Common myeloid progenitor, CD34-positive (primary cell): ENCODE measurements around the gene GTF2IRD1.

Experiments used
- CTCF ChIA-PET: fragments of 350-600 bp; sonication (Branson Sonifier 250); formaldehyde crosslinking; loops from one replicate; lab custom pipeline; 2021; ENCODE audit warnings: antibody characterized with exemption; lab: Charles Lee
- POLR2A ChIA-PET: fragments of 350-600 bp; sonication (Branson Sonifier 250); formaldehyde crosslinking; loops from one replicate; lab custom pipeline; 2021; ENCODE audit warnings: antibody characterized with exemption; lab: Charles Lee
- DNase-seq, 3 donors: peaks; one replicate each; pipeline versions ENCODE4 v3.0.0 to v3.0.0-alpha.2; 2013
- H3K27ac ChIP-seq, 2 experiments: 1 replicate in 1 of 2; 2 replicates in 1 of 2; pipeline ENCODE4 v1.7.0; 2013; ENCODE audit warnings: inconsistent platforms in 2 of 2, low read length in 2 of 2, mild to moderate bottlenecking in 2 of 2, low read depth in 1 of 2, moderate library complexity in 1 of 2; ENCODE audit not compliant: severe bottlenecking in 2 of 2, insufficient read depth in 1 of 2, poor library complexity in 1 of 2
- H3K27me3 ChIP-seq, 5 experiments: replicated peaks in 2 of 5; 1 replicate in 3 of 5; 2 replicates in 2 of 5; pipeline versions ENCODE4 v1.6.1 to v1.7.0; 2013; ENCODE audit warnings: low read length in 4 of 5, mild to moderate bottlenecking in 2 of 5, moderate library complexity in 2 of 5, inconsistent platforms in 1 of 5; ENCODE audit not compliant: insufficient read depth in 5 of 5, control insufficient read depth in 4 of 5
- H3K36me3 ChIP-seq, 4 experiments: 1 replicate in 2 of 4; 2 replicates in 2 of 4; pipeline versions ENCODE4 v1.6.1 to v1.7.0; 2013; ENCODE audit warnings: low read length in 3 of 4, control low read depth in 1 of 4, mild to moderate bottlenecking in 1 of 4; ENCODE audit not compliant: control insufficient read depth in 4 of 4, insufficient read depth in 4 of 4
- H3K4me1 ChIP-seq, 4 experiments: 1 replicate in 3 of 4; 2 replicates in 1 of 4; pipeline versions ENCODE4 v1.6.1 to v1.7.1; 2013; ENCODE audit warnings: low read length in 3 of 4, mild to moderate bottlenecking in 3 of 4, control low read depth in 1 of 4, inconsistent platforms in 1 of 4, moderate library complexity in 1 of 4; ENCODE audit not compliant: control insufficient read depth in 4 of 4, insufficient read depth in 4 of 4; ENCODE audit errors: control extremely low read depth in 1 of 4
- H3K4me3 ChIP-seq, 7 experiments: 1 replicate in 4 of 7; 2 replicates in 3 of 7; pipeline versions ENCODE4 v1.5.1 to v1.7.0; 2013; ENCODE audit warnings: mild to moderate bottlenecking in 7 of 7, low read length in 6 of 7, moderate library complexity in 6 of 7, inconsistent platforms in 2 of 7, low read depth in 2 of 7, control low read depth in 1 of 7; ENCODE audit not compliant: insufficient read depth in 4 of 7, control insufficient read depth in 1 of 7; ENCODE audit errors: extremely low read depth in 1 of 7
- H3K9me3 ChIP-seq, 5 experiments: 1 replicate in 4 of 5; 2 replicates in 1 of 5; pipeline versions ENCODE4 v1.6.1 to v1.7.1; 2013; ENCODE audit warnings: low read length in 4 of 5, mild to moderate bottlenecking in 2 of 5, inconsistent platforms in 1 of 5, low read depth in 1 of 5, moderate library complexity in 1 of 5; ENCODE audit not compliant: control insufficient read depth in 4 of 5, insufficient read depth in 2 of 5; ENCODE audit errors: control extremely low read depth in 1 of 5
- WGBS: methylation state at CpG from one replicate; pipeline ENCODE4 v1.1.5; 2013; ENCODE audit not compliant: insufficient coverage; 5-methylcytosine and 5-hydroxymethylcytosine counted together

Gene GTF2IRD1

DNA sequence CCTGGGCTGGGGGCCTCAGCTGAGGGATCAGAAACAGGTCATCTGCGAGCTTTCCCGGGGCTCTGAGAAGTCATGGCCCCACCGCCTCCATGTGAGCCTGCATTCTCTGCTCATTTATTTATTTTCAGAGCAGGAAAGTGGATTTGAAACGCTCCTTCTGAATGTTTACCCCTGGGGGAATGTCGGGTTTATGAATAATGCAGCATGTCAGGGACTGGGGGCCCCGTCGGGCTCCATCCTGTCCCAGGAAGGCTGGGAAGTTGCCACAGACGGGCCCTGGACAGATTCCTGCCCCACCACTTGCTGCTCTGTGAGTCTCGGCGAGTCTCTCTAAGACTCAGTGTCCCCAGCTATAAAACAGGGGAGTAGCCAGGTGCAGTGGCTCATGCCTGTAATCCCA is 11.9 kb upstream of the GTF2IRD1 start:
- Histone ChIP-seq H3K4me3 (no peak overlapping the region), H3K27ac (no peak overlapping the region), H3K9me3 (peaks cover 3 to 9% (median 5%) of the 10 kb centered on the region in 5 experiments), H3K27me3 (no peaks in the 10 kb centered on the region), H3K4me1 (no peaks in the 10 kb centered on the region), H3K36me3 (no peaks in the 10 kb centered on the region)
- 86% methylated on average over 10 of the region's 10 CpGs for WGBS
- DNase-seq, result no peak
- CTCF ChIA-PET, result interaction anchor here (1.1 kb wide), 1 partner anchor 8 kb away, joined by 6 read pairs; no protein-coding TSS in a partner anchor
- POLR2A ChIA-PET, result no interaction called here

DNA sequence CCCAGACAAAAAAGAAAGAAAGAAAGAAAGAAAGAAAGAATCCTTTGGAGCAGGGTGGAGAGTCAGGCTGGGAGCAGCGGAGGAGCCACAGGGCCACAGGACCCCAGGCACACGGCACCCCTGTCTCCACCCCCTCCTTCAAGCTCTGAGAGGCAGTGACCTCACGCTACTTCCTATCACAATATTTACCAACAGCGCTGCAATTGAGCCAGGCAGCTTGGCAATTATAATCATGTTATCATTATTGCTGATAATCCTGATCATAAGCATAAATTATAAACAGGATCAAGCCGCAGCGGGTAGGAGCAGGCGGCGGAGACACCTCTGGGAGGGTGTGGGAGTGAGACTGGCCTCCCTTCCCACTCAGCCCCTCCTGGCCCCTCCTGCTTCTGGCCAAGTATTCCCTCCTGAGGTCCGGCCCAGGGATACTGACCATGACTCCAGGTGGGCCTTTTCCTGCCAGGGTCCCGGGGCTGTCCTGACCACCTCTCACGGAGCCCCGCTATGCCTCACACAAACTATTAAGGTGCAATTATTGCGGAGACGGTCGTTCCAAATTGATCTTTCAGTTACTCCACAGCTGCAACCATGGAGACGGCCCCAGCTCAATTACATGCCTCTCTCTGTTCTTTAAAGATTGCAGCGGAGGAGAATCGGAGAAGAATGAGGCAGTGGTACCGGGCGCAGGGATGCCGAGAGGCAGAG is 10.0 kb upstream of the GTF2IRD1 start:
- ChIA-PET POLR2A (no interaction called here), CTCF (interaction anchor here (0.9 to 1.0 kb wide), 2 partner anchors 12 to 123 kb away, joined by 3 read pairs; no protein-coding TSS in a partner anchor)
- DNase-seq, result no peak
- Histone ChIP-seq H3K4me1 (no peaks in the 10 kb centered on the region), H3K27ac (no peak overlapping the region), H3K4me3 (no peak overlapping the region), H3K9me3 (peaks cover 0 to 1% (median 0%) of the 10 kb centered on the region in 5 experiments), H3K36me3 (no peaks in the 10 kb centered on the region), H3K27me3 (no peaks in the 10 kb centered on the region)
- 96% methylated on average over 17 of the region's 21 CpGs for WGBS

DNA sequence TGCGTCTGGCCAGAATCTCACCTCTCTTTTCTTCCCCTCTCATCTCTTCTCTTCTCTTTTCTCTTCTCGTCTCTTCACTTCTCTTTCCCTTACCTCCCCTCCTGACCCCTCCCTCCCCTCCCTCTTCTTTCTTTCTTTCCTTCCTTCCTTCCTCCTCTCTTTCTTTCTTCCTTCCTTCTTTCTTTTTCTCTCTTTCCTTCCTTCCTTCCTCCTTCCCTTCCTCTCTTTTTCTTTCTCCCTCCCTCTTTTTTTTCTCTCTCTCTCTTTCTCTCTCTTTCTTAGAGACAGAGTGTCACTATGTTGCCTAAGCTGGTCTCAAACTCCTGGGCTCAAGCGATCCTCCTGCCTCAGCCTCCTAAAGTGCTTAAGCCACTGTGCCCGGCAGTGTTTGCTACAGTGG is 4.6 kb upstream of the GTF2IRD1 start:
- H3K4me1 ChIP-seq, result peaks cover 0 to 12% (median 11%) of the 10 kb centered on the region in 4 experiments
- no peaks in the 10 kb centered on the region for H3K36me3 ChIP-seq
- peaks cover 0 to 5% (median 3%) of the 10 kb centered on the region in 5 experiments for H3K9me3 ChIP-seq
- 91% methylated on average over 4 of the region's 4 CpGs for WGBS
- ChIA-PET POLR2A (no interaction called here), CTCF (interaction anchor here (0.7 to 2.9 kb wide), 10 partner anchors 8 to 163 kb away, joined by 3 to 24 read pairs (median 4); no protein-coding TSS in a partner anchor)
- H3K4me3 ChIP-seq, result no peak overlapping the region
- H3K27ac ChIP-seq, result no peak overlapping the region
- peaks cover 0 to 17% (median 8%) of the 10 kb centered on the region in 5 experiments for H3K27me3 ChIP-seq
- no peak for DNase-seq

DNA sequence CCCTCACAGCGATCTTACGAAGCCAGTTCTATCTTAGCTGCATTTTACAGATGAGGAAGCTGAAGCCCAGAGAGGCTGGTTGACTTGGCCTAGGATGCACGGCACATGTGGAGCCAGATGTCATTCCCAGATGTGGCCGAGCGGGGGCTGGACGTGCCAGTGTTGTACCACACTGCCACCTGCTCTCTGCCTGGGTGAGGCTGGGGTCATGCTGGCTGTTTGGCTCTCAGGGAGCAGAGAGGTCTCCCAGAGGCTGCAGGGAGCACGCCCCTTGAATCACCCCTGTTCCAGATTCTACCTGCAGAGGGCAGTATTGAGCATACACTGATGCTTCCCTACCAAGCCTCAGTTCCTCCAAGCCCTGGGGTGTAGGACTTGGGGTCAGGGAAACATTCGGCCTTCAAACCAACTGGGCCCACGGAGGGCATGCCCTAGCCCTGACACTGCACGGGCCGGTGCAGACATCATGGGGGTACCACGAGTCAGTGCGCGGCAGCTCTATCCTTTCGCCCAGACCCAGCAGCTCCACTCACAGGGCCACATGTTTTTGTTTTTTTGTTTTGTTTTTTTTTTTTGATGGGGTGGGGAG is 3.8 kb upstream of the GTF2IRD1 start:
- H3K9me3 ChIP-seq, result peaks cover 0 to 5% (median 3%) of the 10 kb centered on the region in 5 experiments
- no peak overlapping the region for H3K27ac ChIP-seq
- 54% methylated on average over 11 of the region's 15 CpGs for WGBS
- H3K36me3 ChIP-seq, result no peaks in the 10 kb centered on the region
- POLR2A ChIA-PET, result no interaction called here
- DNase-seq, result peak; percentile 59 to 78 (median 71)
- H3K27me3 ChIP-seq, result peaks cover 0 to 23% (median 8%) of the 10 kb centered on the region in 5 experiments
- no peak overlapping the region for H3K4me3 ChIP-seq
- CTCF ChIA-PET, result interaction anchor here (0.7 to 2.9 kb wide), 12 partner anchors 9 to 162 kb away, joined by 3 to 24 read pairs (median 3); no protein-coding TSS in a partner anchor
- peaks cover 0 to 16% (median 14%) of the 10 kb centered on the region in 4 experiments for H3K4me1 ChIP-seq

DNA sequence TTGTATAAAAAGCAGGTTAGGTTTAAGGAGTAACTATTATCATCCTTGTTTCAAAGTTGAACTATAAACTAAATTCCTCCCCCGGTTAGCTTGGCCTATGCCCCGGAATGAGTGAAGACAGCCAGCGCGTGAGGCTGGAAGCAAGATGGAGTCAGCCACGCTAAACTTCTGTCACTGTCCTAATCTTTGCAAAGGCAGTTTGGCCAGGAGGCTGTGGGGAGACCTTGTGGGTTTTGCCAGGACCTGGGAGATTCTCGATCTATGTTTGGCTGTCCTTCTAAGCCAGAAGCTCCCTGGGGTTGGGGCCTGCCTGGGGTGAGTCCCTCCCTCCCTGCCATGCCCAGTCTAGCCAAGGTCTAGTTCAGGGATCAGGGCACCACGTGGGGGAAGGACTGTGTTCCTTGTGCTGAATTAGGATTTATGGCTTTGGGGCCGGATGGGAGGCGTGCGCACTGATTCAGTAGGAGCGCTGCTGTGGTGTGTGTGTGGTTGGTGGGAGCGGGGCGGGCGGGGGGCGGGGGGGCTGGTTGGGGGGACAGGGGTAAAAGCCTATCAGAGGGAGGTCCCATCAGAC is 871 bp upstream of the GTF2IRD1 start:
- Histone ChIP-seq H3K9me3 (peaks cover 0 to 5% (median 3%) of the 10 kb centered on the region in 5 experiments), H3K27me3 (peaks cover 0 to 25% (median 10%) of the 10 kb centered on the region in 5 experiments), H3K36me3 (no peaks in the 10 kb centered on the region), H3K4me3 (peak overlapping the region in 5 of 7 experiments; percentile 38 to 71 (median 58)), H3K27ac (no peak overlapping the region), H3K4me1 (peaks cover 0 to 16% (median 14%) of the 10 kb centered on the region in 4 experiments)
- ChIA-PET POLR2A (no interaction called here), CTCF (no interaction called here)
- 67% methylated on average over 6 of the region's 15 CpGs for WGBS
- DNase-seq, result peak; percentile 7 to 39 (median 23)

DNA sequence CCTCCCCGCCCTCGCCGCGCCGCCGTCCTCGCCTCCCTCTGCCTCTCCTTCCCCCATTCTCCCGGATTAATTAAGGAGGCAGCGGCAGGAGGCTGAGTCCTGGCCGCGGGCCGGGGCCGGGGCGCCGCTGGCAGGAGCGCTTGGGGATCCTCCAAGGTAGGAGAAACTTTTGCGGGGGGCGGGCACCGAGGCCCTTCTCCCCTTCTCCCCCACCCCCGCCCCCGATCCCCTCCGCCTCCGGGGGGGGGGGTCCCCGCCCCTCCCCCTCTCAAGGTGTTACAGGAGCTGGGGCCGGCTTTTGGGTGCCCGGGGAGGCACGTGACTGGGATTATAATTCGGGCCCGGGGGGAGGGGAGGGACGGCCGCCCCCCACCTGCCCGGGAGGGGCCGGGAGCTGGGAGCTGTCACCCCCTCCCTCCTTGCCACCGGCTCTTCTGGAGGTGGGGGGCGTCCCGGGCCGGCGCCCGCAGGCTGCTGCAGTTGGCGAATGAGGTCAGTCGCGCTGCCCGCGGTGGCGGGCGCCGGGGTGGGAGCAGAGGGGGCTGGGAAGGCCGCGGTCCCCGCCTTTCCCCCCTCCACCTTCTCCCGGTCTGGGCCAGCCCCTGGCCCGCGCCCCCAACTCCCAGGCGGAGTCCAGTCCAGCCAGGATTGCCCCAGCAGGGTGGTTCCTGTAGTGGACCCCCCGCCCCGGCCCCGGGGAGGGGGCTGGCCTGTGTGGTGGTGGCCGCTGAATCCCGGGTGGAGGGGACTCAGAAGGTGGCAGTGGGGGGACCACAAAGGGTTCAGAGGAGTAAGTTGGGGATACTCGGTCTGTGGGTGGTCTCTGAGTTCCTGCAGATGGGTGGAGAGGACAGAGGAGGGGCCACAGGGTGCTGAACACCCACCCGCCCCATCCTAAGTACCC is 567 bp downstream of the GTF2IRD1 start:
- peaks cover 0 to 5% (median 3%) of the 10 kb centered on the region in 5 experiments for H3K9me3 ChIP-seq
- WGBS, result 28% methylated on average over 16 of the region's 61 CpGs
- H3K27ac ChIP-seq, result no peak overlapping the region
- ChIA-PET POLR2A (no interaction called here), CTCF (no interaction called here)
- H3K4me1 ChIP-seq, result peaks cover 0 to 16% (median 14%) of the 10 kb centered on the region in 4 experiments
- H3K36me3 ChIP-seq, result no peaks in the 10 kb centered on the region
- H3K27me3 ChIP-seq, result peaks cover 0 to 25% (median 10%) of the 10 kb centered on the region in 5 experiments
- peak overlapping the region in 6 of 7 experiments; percentile 19 to 71 (median 40) for H3K4me3 ChIP-seq
- DNase-seq, result peak in 1 of 3 donors; percentile 10
